Immature natural killer cell (primary cell): Measurements from ENCODE around the gene KIF12. TPM values are rescaled to one million over a fixed set of nuclear protein-coding genes. Genes with fewer than 3 reads are reported as not detected.

Experiments used
- DNase-seq, 3 donors: peaks; one replicate each; pipeline ENCODE4 v3.0.0; 2022; ENCODE audit warnings: mixed read lengths in 1 of 3
- H3K27ac Mint-ChIP-seq, 6 donors: one replicate each; pipeline ENCODE4 v1.8.0; 2020; ENCODE audit warnings: mixed read lengths in 6 of 6, mild to moderate bottlenecking in 5 of 6, inconsistent platforms in 4 of 6, moderate library complexity in 3 of 6
- H3K27me3 Mint-ChIP-seq, 3 donors: one replicate each; pipeline ENCODE4 v1.8.0; 2020 to 2021; ENCODE audit warnings: low read depth in 3 of 3, mild to moderate bottlenecking in 3 of 3, mixed read lengths in 3 of 3, moderate library complexity in 3 of 3, inconsistent platforms in 1 of 3
- H3K36me3 Mint-ChIP-seq, 3 donors: one replicate each; pipeline ENCODE4 v1.8.0; 2020; ENCODE audit warnings: mixed read lengths in 3 of 3, inconsistent platforms in 2 of 3, mild to moderate bottlenecking in 2 of 3
- H3K4me1 Mint-ChIP-seq, 2 donors: one replicate each; pipeline ENCODE4 v1.8.0; 2020; ENCODE audit warnings: inconsistent platforms in 2 of 2, mild to moderate bottlenecking in 2 of 2, mixed read lengths in 2 of 2, moderate library complexity in 1 of 2
- H3K4me3 Mint-ChIP-seq, 5 donors: one replicate each; pipeline ENCODE4 v1.8.0; 2020; ENCODE audit warnings: mild to moderate bottlenecking in 5 of 5, mixed read lengths in 5 of 5, inconsistent platforms in 3 of 5, moderate library complexity in 3 of 5
- H3K9me3 Mint-ChIP-seq, 6 donors: one replicate each; pipeline ENCODE4 v1.8.0; 2020; ENCODE audit warnings: mild to moderate bottlenecking in 6 of 6, mixed read lengths in 6 of 6, inconsistent platforms in 4 of 6, moderate library complexity in 3 of 6
- polyA plus RNA-seq, 3 donors: library from polyadenylated mRNA; unstranded; fragments of 300-500 nt; fragmentation: Illumina TruSeq; gene quantifications; one replicate each; pipeline ENCODE4 v1.2.3, GENCODE V29; 2021

KIF12 gene
- polyA plus RNA-seq, 3 donors from 2014 or later: not detected

- Mint-ChIP-seq H3K27ac (no peak overlapping the region), H3K4me3 (no peak overlapping the region), H3K27me3 (peaks cover 4% of the 10 kb centered on the region in 3 donors), H3K36me3 (no peaks in the 10 kb centered on the region), H3K4me1 (no peaks in the 10 kb centered on the region), H3K9me3 (no peaks in the 10 kb centered on the region)
- DNase-seq: no peak
Observed at GRCh38 chr9:114080773-114081440, 18.2 kb downstream of the KIF12 start.

GRCh38 chr9:114080195-114080772 is 18.8 kb downstream of the KIF12 start:
- no peak overlapping the region for H3K4me3 Mint-ChIP-seq
- DNase-seq: no peak
- H3K27me3 Mint-ChIP-seq: peaks cover 4 to 6% (median 6%) of the 10 kb centered on the region in 3 donors
- no peaks in the 10 kb centered on the region for H3K4me1 Mint-ChIP-seq
- H3K9me3 Mint-ChIP-seq: no peaks in the 10 kb centered on the region
- no peaks in the 10 kb centered on the region for H3K36me3 Mint-ChIP-seq
- no peak overlapping the region for H3K27ac Mint-ChIP-seq

- Mint-ChIP-seq H3K27ac (no peak overlapping the region), H3K36me3 (no peaks in the 10 kb centered on the region), H3K4me3 (no peak overlapping the region), H3K27me3 (peaks cover 6 to 7% (median 7%) of the 10 kb centered on the region in 3 donors), H3K4me1 (no peaks in the 10 kb centered on the region), H3K9me3 (no peaks in the 10 kb centered on the region)
- no peak for DNase-seq
Observed at GRCh38 chr9:114078781-114079156, 20.3 kb downstream of the KIF12 start.

GRCh38 chr9:114078021-114078780 is 20.9 kb downstream of the KIF12 start, which contains the start of gene AMBP:
AMBP (minus strand) TSS chr9:114078300; CDS start chr9:114078209, 91 bp downstream.
- no peak for DNase-seq
- peaks cover 6 to 7% (median 7%) of the 10 kb centered on the region in 3 donors for H3K27me3 Mint-ChIP-seq
- H3K9me3 Mint-ChIP-seq: no peaks in the 10 kb centered on the region
- H3K27ac Mint-ChIP-seq: no peak within 1 kb of the TSS
- H3K36me3 Mint-ChIP-seq: no peaks in the 10 kb centered on the region
- H3K4me1 Mint-ChIP-seq: no peaks in the 10 kb centered on the region
- no peak within 1 kb of the TSS for H3K4me3 Mint-ChIP-seq

GRCh38 chr9:114077162-114077837 is 21.8 kb downstream of the KIF12 start:
- DNase-seq: no peak
- Mint-ChIP-seq H3K36me3 (no peaks in the 10 kb centered on the region), H3K4me1 (no peaks in the 10 kb centered on the region), H3K27ac (no peak overlapping the region), H3K9me3 (no peaks in the 10 kb centered on the region), H3K27me3 (peaks cover 6 to 7% (median 7%) of the 10 kb centered on the region in 3 donors), H3K4me3 (no peak overlapping the region)

GRCh38 chr9:114076237-114077161 is 22.6 kb downstream of the KIF12 start:
- Mint-ChIP-seq H3K4me1 (no peaks in the 10 kb centered on the region), H3K27ac (no peak overlapping the region), H3K4me3 (no peak overlapping the region), H3K9me3 (no peaks in the 10 kb centered on the region), H3K36me3 (no peaks in the 10 kb centered on the region), H3K27me3 (peaks cover 4 to 7% (median 7%) of the 10 kb centered on the region in 3 donors)
- no peak for DNase-seq

- Mint-ChIP-seq H3K4me3 (no peak overlapping the region), H3K27me3 (peaks cover 4 to 7% (median 7%) of the 10 kb centered on the region in 3 donors), H3K9me3 (no peaks in the 10 kb centered on the region), H3K27ac (no peak overlapping the region), H3K36me3 (no peaks in the 10 kb centered on the region), H3K4me1 (no peaks in the 10 kb centered on the region)
- DNase-seq: no peak
Observed at GRCh38 chr9:114075602-114076001, 23.5 kb downstream of the KIF12 start.

- no peaks in the 10 kb centered on the region for H3K4me1 Mint-ChIP-seq
Observed at GRCh38 chr9:114072184-114073140, 26.6 kb downstream of the KIF12 start.

GRCh38 chr9:114071197-114071795 is 27.8 kb downstream of the KIF12 start:
- Mint-ChIP-seq H3K36me3 (no peaks in the 10 kb centered on the region), H3K4me3 (no peak overlapping the region)

More at GRCh38 chr9:114072184-114073140, 26.6 kb downstream of the KIF12 start:
- no peak for DNase-seq
- Mint-ChIP-seq H3K27me3 (peaks cover 4 to 7% (median 5%) of the 10 kb centered on the region in 3 donors), H3K9me3 (no peaks in the 10 kb centered on the region), H3K4me3 (no peak overlapping the region), H3K27ac (no peak overlapping the region), H3K36me3 (no peaks in the 10 kb centered on the region)

GRCh38 chr9:114070188-114071103 is 28.6 kb downstream of the KIF12 start:
- H3K27me3 Mint-ChIP-seq: peaks cover 2 to 15% (median 3%) of the 10 kb centered on the region in 3 donors
- H3K36me3 Mint-ChIP-seq: no peaks in the 10 kb centered on the region
- H3K9me3 Mint-ChIP-seq: no peaks in the 10 kb centered on the region
- H3K4me3 Mint-ChIP-seq: no peak overlapping the region
- H3K4me1 Mint-ChIP-seq: no peaks in the 10 kb centered on the region
- no peak overlapping the region for H3K27ac Mint-ChIP-seq
- DNase-seq: no peak

More at GRCh38 chr9:114071197-114071795, 27.8 kb downstream of the KIF12 start:
- H3K9me3 Mint-ChIP-seq: no peaks in the 10 kb centered on the region
- DNase-seq: no peak
- H3K27me3 Mint-ChIP-seq: peaks cover 3 to 9% (median 4%) of the 10 kb centered on the region in 3 donors
- no peak overlapping the region for H3K27ac Mint-ChIP-seq
- H3K4me1 Mint-ChIP-seq: no peaks in the 10 kb centered on the region
